Panc1 (cell line): ENCODE results near the gene ZNF526. TPM values are rescaled to one million over a fixed set of nuclear protein-coding genes. Genes with fewer than 3 reads are reported as not detected.
A peak's percentile ranks its signal among the peaks of the same experiment; 100 is the strongest.

Source experiments
- ATAC-seq: fragments of 200-7000 bp; cut with Tn5 transposase; 2 replicates; pipeline ENCODE4 v1.9.1; 2020; ENCODE audit warnings: mild to moderate bottlenecking, moderate library complexity
- BruUV-seq: library from RNA; stranded (reverse); fragments of 400-500 nt; replicated peaks from 2 replicates; lab custom pipeline; 2021; lab: Mats Ljungman, UMichigan
- CTCF ChIA-PET: fragments of 300-600 bp; sonication (Branson Sonifier 250); formaldehyde crosslinking; loops from one replicate; lab custom pipeline; 2022; ENCODE audit warnings: antibody characterized with exemption; lab: Charles Lee
- POLR2A ChIA-PET: fragments of 300-600 bp; sonication (Branson Sonifier 250); formaldehyde crosslinking; loops from one replicate; lab custom pipeline; 2022; ENCODE audit warnings: antibody characterized with exemption; lab: Charles Lee
- DNase-seq: peaks from one replicate; pipeline ENCODE4 v3.0.0-alpha.2; 2010; ENCODE audit warnings: low read depth, low spot score
- H3K27ac ChIP-seq: 2 replicates; pipeline ENCODE4 v1.5.1; 2011; ENCODE audit warnings: mild to moderate bottlenecking, low read length, inconsistent platforms
- H3K27me3 ChIP-seq: fragments of 200-500 bp; sonication (Bioruptor generic); 2 replicates; pipeline ENCODE4 v1.6.0; 2014; ENCODE audit warnings: low read length, inconsistent platforms; ENCODE audit not compliant: control insufficient read depth, insufficient read depth
- H3K36me3 ChIP-seq: fragments of 200-500 bp; sonication (Bioruptor generic); 2 replicates; pipeline ENCODE4 v1.5.1; 2014; ENCODE audit warnings: inconsistent platforms, mild to moderate bottlenecking, low read length, moderate library complexity; ENCODE audit not compliant: control insufficient read depth, insufficient read depth
- H3K4me1 ChIP-seq: 2 replicates; pipeline ENCODE4 v1.5.1; 2011; ENCODE audit warnings: inconsistent platforms, mild to moderate bottlenecking, low read length, moderate library complexity; ENCODE audit not compliant: control insufficient read depth, insufficient read depth
- H3K4me3 ChIP-seq, 2 experiments: 2 replicates each; pipeline ENCODE4 v1.5.1; 2011 to 2012; ENCODE audit warnings: low read depth in 2 of 2, low read length in 2 of 2, mild to moderate bottlenecking in 2 of 2, inconsistent platforms in 1 of 2, moderate library complexity in 1 of 2
- H3K9me3 ChIP-seq: fragments of 200-500 bp; sonication (Bioruptor generic); 2 replicates; pipeline ENCODE4 v1.5.1; 2014; ENCODE audit warnings: low read depth, mild to moderate bottlenecking, inconsistent platforms, low read length, moderate library complexity; ENCODE audit not compliant: control insufficient read depth, insufficient read depth
- CTCF ChIP-seq: fragments of 450-650 bp; IDR thresholded peaks from 2 replicates; pipeline ENCODE4 v1.5.1; 2017; ENCODE audit warnings: mild to moderate bottlenecking
- POLR2AphosphoS5 ChIP-seq: IDR thresholded peaks from 2 replicates; pipeline ENCODE4 v1.6.1; 2012; ENCODE audit warnings: mild to moderate bottlenecking, low read depth, low read length, moderate library complexity
- REST ChIP-seq, 2 experiments: IDR thresholded peaks; 2 replicates each; pipeline ENCODE4 v1.6.1; 2011 to 2012; ENCODE audit warnings: low read depth in 2 of 2, control low read depth in 1 of 2, low read length in 1 of 2, mild to moderate bottlenecking in 1 of 2, moderate library complexity in 1 of 2; ENCODE audit not compliant: insufficient read depth in 1 of 2
- SIN3A ChIP-seq: IDR thresholded peaks from 2 replicates; pipeline ENCODE4 v1.6.1; 2012; ENCODE audit warnings: low read depth, mild to moderate bottlenecking, low read length, moderate library complexity, borderline replicate concordance; ENCODE audit not compliant: insufficient read depth
- TCF7L2 ChIP-seq: IDR thresholded peaks from 2 replicates; pipeline ENCODE4 v1.6.1; 2011; ENCODE audit warnings: mild to moderate bottlenecking, low read depth, low read length, inconsistent platforms
- in situ Hi-C: cut with HindIII; loops from 2 replicates; pipeline ENCODE4 v1.10.0; 2016; ENCODE audit warnings: low sequenced_read_pairs, low pct_unique_long_range_greater_than_20kb
- intact Hi-C: fragments of 100-400 bp; cut with micrococcal nuclease; formaldehyde crosslinking; loops from one replicate; pipeline ENCODE4 v1.10.0; 2022; ENCODE audit not compliant: unreplicated experiment
- total RNA-seq: library from RNA; stranded (reverse); gene quantifications from one replicate; pipeline ENCODE4 v1.2.1, GENCODE V29; 2021; ENCODE audit not compliant: unreplicated experiment

ZNF526 gene
- total RNA-seq, 1 experiment from 2014 or later: 10.5 TPM

GRCh38 chr19:42269478-42270345 is 49.6 kb downstream of the ZNF526 start:
- ATAC-seq (no peak), DNase-seq (no peak)
- TSS peak; percentile 73 for BruUV-seq
- no peaks in the 10 kb centered on the region for H3K36me3 ChIP-seq
- CTCF ChIA-PET: no interaction called here
- no peaks in the 10 kb centered on the region for H3K9me3 ChIP-seq
- TF ChIP-seq POLR2AphosphoS5: no peak
- no peak for TF ChIP-seq REST (IDR thresholded peaks at IDR 0.05; ENCODE audit: insufficient read depth in 1 of 2, low read depth in 2 of 2, low read length in 1 of 2)
- TF ChIP-seq SIN3A: no peak
- no peak for TF ChIP-seq CTCF
- TF ChIP-seq TCF7L2: no peak
- H3K27me3 ChIP-seq: no peaks in the 10 kb centered on the region
- H3K4me3 ChIP-seq: peak overlapping the region; percentile 69 to 72
- intact Hi-C loops: no loop called here
- peaks cover 11% of the 10 kb centered on the region for H3K4me1 ChIP-seq
- H3K27ac ChIP-seq: peak overlapping the region; percentile 65
- POLR2A ChIA-PET: no interaction called here
- in situ Hi-C loops: no loop called here

GRCh38 chr19:42270346-42271044 is 50.4 kb downstream of the ZNF526 start:
- Histone ChIP-seq H3K36me3 (no peaks in the 10 kb centered on the region), H3K27me3 (no peaks in the 10 kb centered on the region), H3K27ac (peak overlapping the region; percentile 65), H3K9me3 (no peaks in the 10 kb centered on the region), H3K4me1 (peaks cover 11% of the 10 kb centered on the region), H3K4me3 (peak overlapping the region; percentile 69 to 72)
- ATAC-seq (no peak), DNase-seq (no peak)
- ChIA-PET CTCF (no interaction called here), POLR2A (interaction anchor here (0.5 kb wide), 1 partner anchor 1265 kb away, joined by 4 read pairs; no protein-coding TSS in a partner anchor)
- BruUV-seq: no TSS peak
- TF ChIP-seq POLR2AphosphoS5 (no peak), SIN3A (no peak), CTCF (no peak), REST (IDR thresholded peaks at IDR 0.05; ENCODE audit: insufficient read depth in 1 of 2, low read depth in 2 of 2, low read length in 1 of 2) (no peak), TCF7L2 (no peak)
- intact Hi-C loops (no loop called here), in situ Hi-C loops (no loop called here)
